Suprapubic skin (tissue), 4 donors: ENCODE measurements around the gene NCOA5. TPM values are rescaled to one million over a fixed set of nuclear protein-coding genes. Genes with fewer than 3 reads are reported as not detected.

Experiments used
- DNase-seq, 2 donors: peaks; one replicate each; pipeline ENCODE4 v3.0.0-alpha.2; 2019; ENCODE audit warnings: low spot score in 2 of 2
- H3K27ac ChIP-seq: fragments of 200-600 bp; sonication (generic); one replicate; pipeline ENCODE4 v1.5.1; 2019
- H3K27me3 ChIP-seq: fragments of 200-600 bp; sonication (generic); one replicate; pipeline ENCODE4 v1.5.1; 2019
- H3K36me3 ChIP-seq: fragments of 200-600 bp; sonication (generic); one replicate; pipeline ENCODE4 v1.5.1; 2019
- H3K4me1 ChIP-seq: fragments of 200-600 bp; sonication (generic); one replicate; pipeline ENCODE4 v1.5.1; 2019
- H3K4me3 ChIP-seq: fragments of 200-600 bp; sonication (generic); one replicate; pipeline ENCODE4 v1.5.1; 2019; ENCODE audit warnings: mild to moderate bottlenecking
- H3K9me3 ChIP-seq: fragments of 200-600 bp; sonication (generic); one replicate; pipeline ENCODE4 v1.5.1; 2019
- EP300 ChIP-seq: sonication (generic); formaldehyde crosslinking; IDR thresholded peaks from one replicate; pipeline ENCODE4 v1.6.1; 2017; ENCODE audit warnings: antibody characterized with exemption
- POLR2A ChIP-seq, 2 donors: fragments of 450-650 bp; IDR thresholded peaks; one replicate each; pipeline ENCODE4 v1.6.1; 2017; ENCODE audit warnings: antibody characterized with exemption in 2 of 2, mild to moderate bottlenecking in 2 of 2, moderate library complexity in 2 of 2
- POLR2AphosphoS5 ChIP-seq, 3 donors: sonication (generic); formaldehyde crosslinking; IDR thresholded peaks; one replicate each; pipeline ENCODE4 v1.6.1; 2017; ENCODE audit warnings: antibody characterized with exemption in 3 of 3
- WGBS: methylation state at CpG from one replicate; pipeline ENCODE4 v1.1.5; 2018; 5-methylcytosine and 5-hydroxymethylcytosine counted together
- total RNA-seq, 4 donors: library from RNA; depleted of rRNA; stranded (reverse); fragments of >200 nt; gene quantifications; one replicate each; pipeline ENCODE4 v1.1.0, GENCODE V29; 2016
- TF ChIP-seq, protein P1 (sequence below), 2 donors: fragments of 200-600 bp in 1 of 2; fragments of 450-650 bp in 1 of 2; sonication (generic) in 1 of 2; IDR thresholded peaks; one replicate each; pipeline ENCODE4 v1.5.1; 2016 to 2019; ENCODE audit warnings: antibody characterized with exemption in 2 of 2, mild to moderate bottlenecking in 1 of 2, moderate library complexity in 1 of 2

NCOA5 gene
- total RNA-seq, 4 donors from 2014 or later: 23.2 to 30.1 (median 25.2) TPM

- 32% methylated on average over 8 of the region's 11 CpGs for WGBS
- TF ChIP-seq POLR2A (IDR thresholded peaks at IDR 0.05): no peak
- H3K27ac ChIP-seq: no peak overlapping the region
- H3K9me3 ChIP-seq: no peaks in the 10 kb centered on the region
- peaks cover 13% of the 10 kb centered on the region for H3K4me1 ChIP-seq
- no peaks in the 10 kb centered on the region for H3K36me3 ChIP-seq
- H3K4me3 ChIP-seq: no peak overlapping the region
- no peak for DNase-seq
- H3K27me3 ChIP-seq: peaks cover 99% of the 10 kb centered on the region
These were observed 58.7 kb downstream of the NCOA5 start for GRCh38 chr20:46031014-46031569.

GRCh38 chr20:46030284-46031013 lies 59.3 kb downstream of the NCOA5 start:
- Histone ChIP-seq H3K9me3 (no peaks in the 10 kb centered on the region), H3K27ac (no peak overlapping the region), H3K4me3 (no peak overlapping the region), H3K4me1 (peaks cover 13% of the 10 kb centered on the region), H3K27me3 (peaks cover 100% of the 10 kb centered on the region), H3K36me3 (no peaks in the 10 kb centered on the region)
- WGBS: 24% methylated on average over 14 of the region's 49 CpGs
- DNase-seq: no peak
- no peak for TF ChIP-seq POLR2AphosphoS5 (IDR thresholded peaks at IDR 0.05)
- TF ChIP-seq EP300: no peak
- TF ChIP-seq, protein P1, sequence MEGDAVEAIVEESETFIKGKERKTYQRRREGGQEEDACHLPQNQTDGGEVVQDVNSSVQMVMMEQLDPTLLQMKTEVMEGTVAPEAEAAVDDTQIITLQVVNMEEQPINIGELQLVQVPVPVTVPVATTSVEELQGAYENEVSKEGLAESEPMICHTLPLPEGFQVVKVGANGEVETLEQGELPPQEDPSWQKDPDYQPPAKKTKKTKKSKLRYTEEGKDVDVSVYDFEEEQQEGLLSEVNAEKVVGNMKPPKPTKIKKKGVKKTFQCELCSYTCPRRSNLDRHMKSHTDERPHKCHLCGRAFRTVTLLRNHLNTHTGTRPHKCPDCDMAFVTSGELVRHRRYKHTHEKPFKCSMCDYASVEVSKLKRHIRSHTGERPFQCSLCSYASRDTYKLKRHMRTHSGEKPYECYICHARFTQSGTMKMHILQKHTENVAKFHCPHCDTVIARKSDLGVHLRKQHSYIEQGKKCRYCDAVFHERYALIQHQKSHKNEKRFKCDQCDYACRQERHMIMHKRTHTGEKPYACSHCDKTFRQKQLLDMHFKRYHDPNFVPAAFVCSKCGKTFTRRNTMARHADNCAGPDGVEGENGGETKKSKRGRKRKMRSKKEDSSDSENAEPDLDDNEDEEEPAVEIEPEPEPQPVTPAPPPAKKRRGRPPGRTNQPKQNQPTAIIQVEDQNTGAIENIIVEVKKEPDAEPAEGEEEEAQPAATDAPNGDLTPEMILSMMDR (IDR thresholded peaks at IDR 0.05): no peak
- TF ChIP-seq POLR2A (IDR thresholded peaks at IDR 0.05): no peak

GRCh38 chr20:46028772-46029371 lies 60.9 kb downstream of the NCOA5 start, which contains the start of gene SLC12A5:
Gene SLC12A5 (plus strand): TSS chr20:46029215. CDS start chr20:46029345, 130 bp downstream.
- 20% methylated on average over 39 of the region's 56 CpGs for WGBS
- peaks cover 100% of the 10 kb centered on the region for H3K27me3 ChIP-seq
- no peak within 1 kb of the TSS for H3K27ac ChIP-seq
- H3K9me3 ChIP-seq: no peaks in the 10 kb centered on the region
- DNase-seq: no peak
- TF ChIP-seq POLR2A (IDR thresholded peaks at IDR 0.05) (no peak), EP300 (no peak), POLR2AphosphoS5 (IDR thresholded peaks at IDR 0.05) (no peak)
- TF ChIP-seq, protein P1 (IDR thresholded peaks at IDR 0.05): no peak
- no peaks in the 10 kb centered on the region for H3K36me3 ChIP-seq
- H3K4me1 ChIP-seq: peaks cover 13% of the 10 kb centered on the region
- no peak within 1 kb of the TSS for H3K4me3 ChIP-seq

DNA sequence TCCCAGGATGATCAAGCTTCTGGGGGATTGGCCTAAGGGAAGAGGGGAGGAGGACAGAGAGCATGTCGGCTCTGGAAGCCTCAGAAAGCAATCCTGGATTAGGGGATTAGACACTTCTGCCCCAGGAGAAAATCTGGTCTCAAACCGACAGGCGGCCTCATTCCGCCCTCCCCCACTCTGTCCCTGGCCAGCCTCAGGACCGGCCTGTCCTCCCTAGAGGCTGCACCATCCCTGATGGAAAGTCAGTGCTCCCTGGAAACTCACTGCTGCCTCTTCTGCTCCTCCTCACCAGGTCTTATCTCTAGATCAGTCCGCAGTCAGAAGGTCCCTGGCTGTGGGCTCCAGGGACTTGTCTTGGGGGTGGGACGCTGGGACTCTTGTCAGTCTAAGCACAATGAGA lies 61.7 kb downstream of the NCOA5 start:
- TF ChIP-seq POLR2AphosphoS5 (IDR thresholded peaks at IDR 0.05) (no peak), EP300 (no peak), POLR2A (IDR thresholded peaks at IDR 0.05) (no peak)
- TF ChIP-seq, protein P1 (IDR thresholded peaks at IDR 0.05): no peak
- no peaks in the 10 kb centered on the region for H3K9me3 ChIP-seq
- H3K27ac ChIP-seq: no peak overlapping the region
- H3K36me3 ChIP-seq: no peaks in the 10 kb centered on the region
- no peak overlapping the region for H3K4me3 ChIP-seq
- DNase-seq: no peak
- H3K27me3 ChIP-seq: peaks cover 100% of the 10 kb centered on the region
- peaks cover 13% of the 10 kb centered on the region for H3K4me1 ChIP-seq
- WGBS: 69% methylated on average over 7 of the region's 7 CpGs

DNA sequence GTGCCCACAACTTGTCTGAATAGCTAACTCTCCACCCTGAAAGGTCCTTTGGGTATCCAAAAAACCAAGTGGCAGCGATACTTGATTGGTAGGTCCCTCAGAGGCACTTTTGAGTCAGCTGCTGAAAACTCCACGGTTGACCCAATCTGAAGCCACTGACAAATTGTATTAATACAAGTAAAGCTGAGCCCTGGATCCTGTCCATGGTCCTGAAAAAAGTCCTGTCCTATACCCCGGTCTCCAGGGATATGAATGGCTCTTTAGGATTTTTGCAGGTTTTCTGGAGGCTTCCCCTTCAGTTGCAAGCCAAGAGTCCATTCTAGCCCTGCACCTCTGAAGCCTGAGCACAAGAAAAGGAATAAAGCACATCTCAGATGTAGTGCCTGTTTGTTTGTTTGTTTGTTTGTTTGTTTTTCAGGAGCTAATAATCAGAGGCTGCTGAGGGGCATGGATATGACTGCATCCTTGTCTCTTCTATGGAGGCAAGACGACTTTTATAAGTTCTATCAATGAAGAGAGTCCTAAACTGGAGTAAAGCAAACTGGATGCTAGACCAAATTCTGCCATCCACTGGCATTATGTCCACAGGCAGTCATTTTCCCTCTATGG lies 62.4 kb downstream of the NCOA5 start:
- no peak overlapping the region for H3K27ac ChIP-seq
- H3K4me3 ChIP-seq: no peak overlapping the region
- WGBS: 12% methylated on average over 3 of the region's 4 CpGs
- H3K9me3 ChIP-seq: no peaks in the 10 kb centered on the region
- TF ChIP-seq POLR2AphosphoS5 (IDR thresholded peaks at IDR 0.05): no peak
- TF ChIP-seq, protein P1 (IDR thresholded peaks at IDR 0.05): no peak
- no peak for TF ChIP-seq EP300
- TF ChIP-seq POLR2A (IDR thresholded peaks at IDR 0.05): no peak
- peaks cover 17% of the 10 kb centered on the region for H3K4me1 ChIP-seq
- H3K27me3 ChIP-seq: peaks cover 98% of the 10 kb centered on the region
- H3K36me3 ChIP-seq: no peaks in the 10 kb centered on the region
- no peak for DNase-seq
